Lower leg skin (tissue), 4 donors: Measurements from ENCODE around the gene RGPD8. TPM values are rescaled to one million over a fixed set of nuclear protein-coding genes. Genes with fewer than 3 reads are reported as not detected.
"Not testable (repeated sequence)": the region's sequence is repeated elsewhere in the genome, so short reads cannot be mapped to it uniquely, and the experiment has no call there.

ENCODE experiments used
- DNase-seq, 2 donors: peaks; one replicate each; pipeline ENCODE4 v3.0.0-alpha.2; 2019; ENCODE audit warnings: low spot score in 2 of 2
- H3K4me3 ChIP-seq: fragments of 200-600 bp; sonication (generic); 2 replicates; pipeline ENCODE4 v1.5.1; 2017; ENCODE audit warnings: mild to moderate bottlenecking, low read depth; ENCODE audit not compliant: poor library complexity, severe bottlenecking
- CTCF ChIP-seq, 3 donors: fragments of 450-650 bp; IDR thresholded peaks; one replicate each; pipeline ENCODE4 v1.5.1; 2016; ENCODE audit warnings: antibody characterized with exemption in 3 of 3, mild to moderate bottlenecking in 3 of 3, moderate library complexity in 2 of 3
- POLR2A ChIP-seq, 2 donors: fragments of 450-650 bp; IDR thresholded peaks; one replicate each; pipeline ENCODE4 v1.6.1; 2016 to 2017; ENCODE audit warnings: antibody characterized with exemption in 2 of 2, mild to moderate bottlenecking in 1 of 2, moderate library complexity in 1 of 2
- WGBS, 2 donors: methylation state at CpG; one replicate each; pipeline ENCODE4 v1.1.5; 2018; 5-methylcytosine and 5-hydroxymethylcytosine counted together
- intact Hi-C: fragments of 100-400 bp; cut with DNase I; formaldehyde crosslinking; loops from one replicate; pipeline ENCODE4 v1.15.0; 2023; ENCODE audit warnings: low total_unique reads
- total RNA-seq, 4 donors: library from RNA; depleted of rRNA; stranded (reverse); fragments of >200 nt; gene quantifications; one replicate each; pipeline ENCODE4 v1.1.0, GENCODE V29; 2016

RGPD8 gene
- total RNA-seq, 4 donors from 2014 or later: 10.5 to 24.8 (median 12.8) TPM

- intact Hi-C loops, H3K4me3 ChIP-seq, DNase-seq: not testable (repeated sequence)
- whole genome bisulfite sequencing, 2 donors: 74 to 76% methylated on average over 16 to 18 of the region's 18 CpGs
These were observed 2.4 kb upstream of the RGPD8 start for GRCh38 chr2:112435716-112436431.

- intact Hi-C loops, DNase-seq, H3K4me3 ChIP-seq: not testable (repeated sequence)
- 69 to 74% methylated on average over 28 to 31 of the region's 33 CpGs for WGBS, 2 donors
These were observed 1.7 kb upstream of the RGPD8 start for GRCh38 chr2:112434890-112435715.

- intact Hi-C loops: no loop called here
- WGBS, 2 donors: 66 to 77% methylated on average over 20 to 26 of the region's 31 CpGs
- no peak for DNase-seq
- no peak overlapping the region for H3K4me3 ChIP-seq
- TF ChIP-seq CTCF (IDR thresholded peaks at IDR 0.05): no peak
- no peak for TF ChIP-seq POLR2A (IDR thresholded peaks at IDR 0.05)
These were observed 686 bp upstream of the RGPD8 start for GRCh38 chr2:112433932-112434730.

- intact Hi-C loops, DNase-seq: not testable (repeated sequence)
- WGBS, 2 donors: 0 to 19% methylated on average over 29 to 35 of the region's 98 CpGs
- peak overlapping the region; percentile 45 for H3K4me3 ChIP-seq
These were observed 538 bp downstream of the RGPD8 start for GRCh38 chr2:112432735-112433479.

- DNase-seq, intact Hi-C loops: not testable (repeated sequence)
- 30 to 53% methylated on average over 21 to 22 of the region's 22 CpGs for WGBS, 2 donors
- H3K4me3 ChIP-seq: peak overlapping the region; percentile 45
These were observed 1.1 kb downstream of the RGPD8 start for GRCh38 chr2:112432390-112432734.

GRCh38 chr2:112431587-112432295, 1.7 kb downstream of the RGPD8 start:
- H3K4me3 ChIP-seq, DNase-seq, intact Hi-C loops: not testable (repeated sequence)
- 90 to 94% methylated on average over 21 of the region's 21 CpGs for WGBS, 2 donors

- H3K4me3 ChIP-seq, DNase-seq, intact Hi-C loops: not testable (repeated sequence)
- WGBS, 2 donors: 100% methylated on average over 1 to 2 of the region's 3 CpGs
These were observed 8.9 kb downstream of the RGPD8 start for GRCh38 chr2:112424553-112424952.

- 81 to 90% methylated on average over 3 of the region's 3 CpGs for WGBS, 2 donors
- intact Hi-C loops, DNase-seq, H3K4me3 ChIP-seq: not testable (repeated sequence)
These were observed 16.6 kb downstream of the RGPD8 start for GRCh38 chr2:112416860-112417259.

GRCh38 chr2:112360055-112360454, 73.4 kb downstream of the RGPD8 start:
- DNase-seq, H3K4me3 ChIP-seq, intact Hi-C loops: not testable (repeated sequence)
- 96 to 97% methylated on average over 7 of the region's 7 CpGs for WGBS, 2 donors

GRCh38 chr2:112354335-112354734, 79.1 kb downstream of the RGPD8 start:
- DNase-seq, intact Hi-C loops, H3K4me3 ChIP-seq: not testable (repeated sequence)
- WGBS, 2 donors: 90 to 92% methylated on average over 2 of the region's 2 CpGs

GRCh38 chr2:112352809-112353603, 80.4 kb downstream of the RGPD8 start:
- 96 to 98% methylated on average over 8 to 14 of the region's 25 CpGs for WGBS, 2 donors
- intact Hi-C loops, H3K4me3 ChIP-seq, DNase-seq: not testable (repeated sequence)

GRCh38 chr2:112352292-112352691, 81.2 kb downstream of the RGPD8 start:
- intact Hi-C loops, DNase-seq, H3K4me3 ChIP-seq: not testable (repeated sequence)
- 89 to 92% methylated on average over 2 of the region's 2 CpGs for WGBS, 2 donors
